Measurements from ENCODE around the gene ZNF689.

ZNF689 gene

GRCh38 chr16:30656974-30657865, 47.0 kb upstream of the ZNF689 start:
- Histone ChIP-seq H2BK120ac (ENCODE audit: low read depth, low read length) (no peak overlapping the region), H3K27me3 (ENCODE audit: control insufficient read depth in 3 of 3, insufficient read depth in 3 of 3, low read depth in 1 of 3, low read length in 3 of 3) (no peaks in the 10 kb centered on the region), H4K8ac (ENCODE audit: low read depth, low read length) (no peak overlapping the region), H4K91ac (ENCODE audit: low read depth, low read length, poor library complexity) (no peak overlapping the region), H3K79me1 (ENCODE audit: low read depth, low read length) (peaks cover 10% of the 10 kb centered on the region), H3K4me1 (ENCODE audit: control insufficient read depth in 2 of 2, insufficient read depth in 1 of 2, low read depth in 1 of 2, low read length in 2 of 2) (peaks cover 9 to 26% of the 10 kb centered on the region in 2 donors), H2BK5ac (ENCODE audit: low read length) (no peak overlapping the region), H3K4me3 (ENCODE audit: low read length in 2 of 2) (peak overlapping the region; percentile 46 to 71), H3K23ac (ENCODE audit: low read depth, low read length, poor library complexity) (peak overlapping the region; percentile 65), H3K4me2 (ENCODE audit: insufficient read depth, low read length, poor library complexity, severe bottlenecking) (peak overlapping the region; percentile 64), H3K14ac (ENCODE audit: low read length) (no peak overlapping the region), H3K4ac (ENCODE audit: low read length) (no peak overlapping the region), H2AK5ac (ENCODE audit: low read depth, low read length) (no peak overlapping the region), H3K36me3 (replicated peaks in 1 of 2; ENCODE audit: control insufficient read depth in 2 of 2, insufficient read depth in 2 of 2, low read length in 2 of 2) (peaks cover 35 to 67% of the 10 kb centered on the region in 2 donors), H3K27ac (replicated peaks; ENCODE audit: low read length) (peak overlapping the region; percentile 20), H2AFZ (ENCODE audit: low read length) (peak overlapping the region; percentile 77), H3K18ac (ENCODE audit: low read length) (peak overlapping the region; percentile 61), H2BK12ac (ENCODE audit: low read length) (no peak overlapping the region), H2BK15ac (ENCODE audit: low read length) (no peak overlapping the region), H3K9me3 (replicated peaks in 1 of 2; ENCODE audit: control insufficient read depth in 2 of 2, insufficient read depth in 1 of 2, low read depth in 1 of 2, low read length in 2 of 2) (no peaks in the 10 kb centered on the region), H3K9ac (ENCODE audit: low read depth, low read length, poor library complexity) (peak overlapping the region; percentile 1)
- no CpG with 5 or more reads among the region's 32 CpGs for WGBS, 2 donors (ENCODE audit: extremely low coverage in 2 of 2, insufficient read length in 2 of 2, insufficient replicate concordance in 1 of 2)
- DNase-seq (ENCODE audit: low spot score), result no peak

- H3K36me3 ChIP-seq (replicated peaks in 1 of 2; ENCODE audit: control insufficient read depth in 2 of 2, insufficient read depth in 2 of 2, low read length in 2 of 2), result peaks cover 29 to 59% of the 10 kb centered on the region in 2 donors
Measured at GRCh38 chr16:30656388-30656787, 46.2 kb upstream of the ZNF689 start.

GRCh38 chr16:30655815-30656347, 45.7 kb upstream of the ZNF689 start:
- DNase-seq (ENCODE audit: low spot score), result no peak
- no peak overlapping the region for H2BK12ac ChIP-seq (ENCODE audit: low read length)
- no peak overlapping the region for H4K91ac ChIP-seq (ENCODE audit: low read depth, low read length, poor library complexity)
- no peak overlapping the region for H3K27ac ChIP-seq (replicated peaks; ENCODE audit: low read length)
- H2AFZ ChIP-seq (ENCODE audit: low read length), result no peak overlapping the region
- H3K4me1 ChIP-seq (ENCODE audit: control insufficient read depth in 2 of 2, insufficient read depth in 1 of 2, low read depth in 1 of 2, low read length in 2 of 2), result peaks cover 12 to 21% of the 10 kb centered on the region in 2 donors
- H3K4me2 ChIP-seq (ENCODE audit: insufficient read depth, low read length, poor library complexity, severe bottlenecking), result no peak overlapping the region
- no peak overlapping the region for H2BK120ac ChIP-seq (ENCODE audit: low read depth, low read length)
- H3K27me3 ChIP-seq (ENCODE audit: control insufficient read depth in 3 of 3, insufficient read depth in 3 of 3, low read depth in 1 of 3, low read length in 3 of 3), result no peaks in the 10 kb centered on the region
- H2BK15ac ChIP-seq (ENCODE audit: low read length), result no peak overlapping the region
- no peak overlapping the region for H3K14ac ChIP-seq (ENCODE audit: low read length)
- H3K79me1 ChIP-seq (ENCODE audit: low read depth, low read length), result peaks cover 8% of the 10 kb centered on the region
- no peak overlapping the region for H3K4ac ChIP-seq (ENCODE audit: low read length)
- no peak overlapping the region for H2AK5ac ChIP-seq (ENCODE audit: low read depth, low read length)
- no CpG with 5 or more reads among the region's 12 CpGs for whole genome bisulfite sequencing, 2 donors (ENCODE audit: extremely low coverage in 2 of 2, insufficient read length in 2 of 2, insufficient replicate concordance in 1 of 2)
- H3K9ac ChIP-seq (ENCODE audit: low read depth, low read length, poor library complexity), result no peak overlapping the region
- no peak overlapping the region for H3K18ac ChIP-seq (ENCODE audit: low read length)
- H2BK5ac ChIP-seq (ENCODE audit: low read length), result no peak overlapping the region
- no peak overlapping the region for H3K4me3 ChIP-seq (ENCODE audit: low read length in 2 of 2)
- H3K36me3 ChIP-seq (replicated peaks in 1 of 2; ENCODE audit: control insufficient read depth in 2 of 2, insufficient read depth in 2 of 2, low read length in 2 of 2), result peaks cover 24 to 54% of the 10 kb centered on the region in 2 donors
- no peaks in the 10 kb centered on the region for H3K9me3 ChIP-seq (replicated peaks in 1 of 2; ENCODE audit: control insufficient read depth in 2 of 2, insufficient read depth in 1 of 2, low read depth in 1 of 2, low read length in 2 of 2)
- H3K23ac ChIP-seq (ENCODE audit: low read depth, low read length, poor library complexity), result no peak overlapping the region
- no peak overlapping the region for H4K8ac ChIP-seq (ENCODE audit: low read depth, low read length)

More at GRCh38 chr16:30656388-30656787, 46.2 kb upstream of the ZNF689 start:
- no peak overlapping the region for H3K4ac ChIP-seq (ENCODE audit: low read length)
- DNase-seq (ENCODE audit: low spot score), result no peak
- H2BK15ac ChIP-seq (ENCODE audit: low read length), result no peak overlapping the region
- no peak overlapping the region for H2BK120ac ChIP-seq (ENCODE audit: low read depth, low read length)
- no peak overlapping the region for H3K4me2 ChIP-seq (ENCODE audit: insufficient read depth, low read length, poor library complexity, severe bottlenecking)
- no peak overlapping the region for H4K91ac ChIP-seq (ENCODE audit: low read depth, low read length, poor library complexity)
- no peak overlapping the region for H3K18ac ChIP-seq (ENCODE audit: low read length)
- H3K27ac ChIP-seq (replicated peaks; ENCODE audit: low read length), result no peak overlapping the region
- H3K23ac ChIP-seq (ENCODE audit: low read depth, low read length, poor library complexity), result no peak overlapping the region
- peaks cover 12 to 26% of the 10 kb centered on the region in 2 donors for H3K4me1 ChIP-seq (ENCODE audit: control insufficient read depth in 2 of 2, insufficient read depth in 1 of 2, low read depth in 1 of 2, low read length in 2 of 2)
- no peak overlapping the region for H3K14ac ChIP-seq (ENCODE audit: low read length)
- no peak overlapping the region for H3K9ac ChIP-seq (ENCODE audit: low read depth, low read length, poor library complexity)
- H3K9me3 ChIP-seq (replicated peaks in 1 of 2; ENCODE audit: control insufficient read depth in 2 of 2, insufficient read depth in 1 of 2, low read depth in 1 of 2, low read length in 2 of 2), result no peaks in the 10 kb centered on the region
- H2BK12ac ChIP-seq (ENCODE audit: low read length), result no peak overlapping the region
- no peaks in the 10 kb centered on the region for H3K27me3 ChIP-seq (ENCODE audit: control insufficient read depth in 3 of 3, insufficient read depth in 3 of 3, low read depth in 1 of 3, low read length in 3 of 3)
- H2AFZ ChIP-seq (ENCODE audit: low read length), result no peak overlapping the region
- H2AK5ac ChIP-seq (ENCODE audit: low read depth, low read length), result no peak overlapping the region
- no peak overlapping the region for H4K8ac ChIP-seq (ENCODE audit: low read depth, low read length)
- no CpG with 5 or more reads among the region's 8 CpGs for WGBS, 2 donors (ENCODE audit: extremely low coverage in 2 of 2, insufficient read length in 2 of 2, insufficient replicate concordance in 1 of 2)
- H3K4me3 ChIP-seq (ENCODE audit: low read length in 2 of 2), result no peak overlapping the region
- H3K79me1 ChIP-seq (ENCODE audit: low read depth, low read length), result peaks cover 12% of the 10 kb centered on the region
- no peak overlapping the region for H2BK5ac ChIP-seq (ENCODE audit: low read length)

GRCh38 chr16:30654856-30655255, 44.7 kb upstream of the ZNF689 start:
- no CpG with 5 or more reads among the region's 18 CpGs for WGBS, 2 donors (ENCODE audit: extremely low coverage in 2 of 2, insufficient read length in 2 of 2, insufficient replicate concordance in 1 of 2)
- Histone ChIP-seq H3K4me1 (ENCODE audit: control insufficient read depth in 2 of 2, insufficient read depth in 1 of 2, low read depth in 1 of 2, low read length in 2 of 2) (peaks cover 7 to 13% of the 10 kb centered on the region in 2 donors), H2BK15ac (ENCODE audit: low read length) (no peak overlapping the region), H3K14ac (ENCODE audit: low read length) (no peak overlapping the region), H2AFZ (ENCODE audit: low read length) (no peak overlapping the region), H2BK5ac (ENCODE audit: low read length) (no peak overlapping the region), H3K36me3 (replicated peaks in 1 of 2; ENCODE audit: control insufficient read depth in 2 of 2, insufficient read depth in 2 of 2, low read length in 2 of 2) (peaks cover 19 to 47% of the 10 kb centered on the region in 2 donors), H2BK120ac (ENCODE audit: low read depth, low read length) (no peak overlapping the region), H3K27ac (replicated peaks; ENCODE audit: low read length) (no peak overlapping the region), H2BK12ac (ENCODE audit: low read length) (no peak overlapping the region), H3K4ac (ENCODE audit: low read length) (no peak overlapping the region), H4K91ac (ENCODE audit: low read depth, low read length, poor library complexity) (no peak overlapping the region), H4K8ac (ENCODE audit: low read depth, low read length) (no peak overlapping the region), H3K9ac (ENCODE audit: low read depth, low read length, poor library complexity) (no peak overlapping the region), H3K18ac (ENCODE audit: low read length) (no peak overlapping the region), H3K23ac (ENCODE audit: low read depth, low read length, poor library complexity) (no peak overlapping the region), H3K4me3 (ENCODE audit: low read length in 2 of 2) (no peak overlapping the region), H3K79me1 (ENCODE audit: low read depth, low read length) (peaks cover 5% of the 10 kb centered on the region), H2AK5ac (ENCODE audit: low read depth, low read length) (no peak overlapping the region), H3K27me3 (ENCODE audit: control insufficient read depth in 3 of 3, insufficient read depth in 3 of 3, low read depth in 1 of 3, low read length in 3 of 3) (no peaks in the 10 kb centered on the region), H3K4me2 (ENCODE audit: insufficient read depth, low read length, poor library complexity, severe bottlenecking) (no peak overlapping the region), H3K9me3 (replicated peaks in 1 of 2; ENCODE audit: control insufficient read depth in 2 of 2, insufficient read depth in 1 of 2, low read depth in 1 of 2, low read length in 2 of 2) (no peaks in the 10 kb centered on the region)
- DNase-seq (ENCODE audit: low spot score), result no peak

Measured in neuronal stem cell (in vitro differentiated cells).